Activated CD4-positive, alpha-beta T cell treated with anti-CD3 and anti-CD28 coated beads for 24 hours (primary cell): ENCODE results near the gene OPCML.

Source experiments
- DNase-seq, 2 donors: peaks; one replicate each; pipeline ENCODE4 v3.0.0-alpha.2; 2020; ENCODE audit warnings: low read depth in 2 of 2

Gene OPCML

DNA sequence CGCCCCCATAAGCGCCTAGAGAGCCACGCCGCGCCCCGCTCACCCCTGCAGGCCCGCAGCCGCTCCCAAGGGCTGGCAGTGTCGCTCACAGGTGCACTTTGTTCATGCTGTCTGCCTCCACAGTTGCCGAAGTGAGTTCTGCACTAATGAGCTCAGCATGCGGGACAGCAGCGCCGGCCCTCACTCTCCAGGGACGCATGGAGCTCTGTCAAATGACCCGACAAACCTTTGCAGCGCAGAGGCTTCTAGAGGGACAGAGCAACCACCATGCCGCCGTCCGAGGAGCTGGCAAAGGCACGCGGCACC, 170.7 kb downstream of the OPCML start:
- no peak for DNase-seq

DNA sequence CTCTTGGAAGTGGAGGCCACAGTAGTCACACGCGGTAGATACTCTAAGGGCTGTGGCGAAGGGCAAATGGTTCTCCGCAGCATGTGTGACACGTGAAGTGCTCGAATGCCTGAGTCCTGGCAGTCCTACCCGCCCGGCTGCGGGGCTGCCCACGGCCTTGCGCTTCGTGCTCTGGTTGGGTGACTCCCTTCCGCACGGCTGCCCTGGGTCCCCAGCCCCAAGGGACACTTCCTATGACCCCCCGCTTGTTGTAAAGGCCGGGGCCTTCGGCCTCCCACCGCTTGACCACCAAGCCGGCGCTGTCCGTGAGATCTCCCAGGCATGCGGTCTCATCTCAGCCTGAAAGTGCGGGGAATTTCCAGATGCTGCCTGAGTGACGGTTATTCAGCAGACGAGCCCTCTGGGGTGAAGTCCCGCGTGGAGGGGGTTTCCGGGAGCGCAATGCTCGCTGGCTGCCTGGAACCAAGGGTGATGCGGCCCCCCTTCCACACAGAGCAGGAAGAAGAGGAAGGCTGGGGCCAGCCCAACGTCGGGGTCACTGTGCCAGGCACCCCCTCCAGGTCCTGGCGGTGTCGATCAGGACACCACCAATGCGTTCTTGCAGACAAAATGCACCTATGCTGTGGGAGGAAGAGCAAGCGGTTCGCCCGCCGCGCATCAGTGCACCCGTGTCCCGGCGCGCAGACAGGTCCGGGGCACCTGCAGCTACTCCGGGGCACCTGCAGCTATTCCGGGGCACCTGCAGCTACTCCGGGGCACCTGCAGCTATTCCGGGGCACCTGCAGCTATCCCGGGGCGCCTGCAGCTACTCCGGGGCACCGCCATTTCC, 171.2 kb downstream of the OPCML start:
- no peak for DNase-seq

DNA sequence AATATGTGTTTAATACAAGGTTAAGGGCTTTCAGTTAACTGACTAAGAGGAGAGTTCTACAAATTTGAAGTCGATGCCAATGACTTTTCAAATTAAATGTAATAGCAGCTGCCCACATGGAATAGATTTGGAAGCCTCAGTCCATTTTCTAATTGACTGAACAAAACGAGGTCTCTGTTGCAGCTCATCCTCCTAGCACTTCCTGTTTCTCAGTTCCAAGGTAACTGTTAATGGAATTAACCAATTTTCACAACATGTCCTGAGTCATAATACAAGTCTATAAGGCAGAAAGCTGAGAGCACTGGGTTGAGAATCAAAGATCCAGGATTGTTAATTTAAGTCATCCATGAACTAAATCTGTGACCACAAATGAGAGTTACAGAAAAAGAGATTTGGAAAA, 177.2 kb downstream of the OPCML start:
- DNase-seq, result no peak

DNA sequence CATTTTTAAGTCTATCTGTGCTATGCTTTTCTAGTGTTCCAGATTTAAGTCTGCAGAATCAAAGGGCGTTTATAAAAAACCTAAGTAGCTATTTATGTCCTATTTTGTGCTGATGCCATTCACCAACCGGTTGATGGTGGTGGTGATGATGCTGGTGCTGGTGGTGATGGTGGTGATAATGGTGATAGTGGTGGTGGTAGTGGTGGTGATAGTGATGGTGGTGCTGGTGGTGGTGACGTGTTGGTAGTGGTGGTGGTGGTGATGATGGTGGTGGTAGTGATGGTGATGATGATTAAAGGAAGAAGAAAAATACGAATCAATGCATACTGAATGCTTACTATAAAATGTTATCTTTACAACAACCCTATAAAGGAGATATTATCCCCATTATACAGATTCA, 178.2 kb downstream of the OPCML start:
- no peak for DNase-seq

DNA sequence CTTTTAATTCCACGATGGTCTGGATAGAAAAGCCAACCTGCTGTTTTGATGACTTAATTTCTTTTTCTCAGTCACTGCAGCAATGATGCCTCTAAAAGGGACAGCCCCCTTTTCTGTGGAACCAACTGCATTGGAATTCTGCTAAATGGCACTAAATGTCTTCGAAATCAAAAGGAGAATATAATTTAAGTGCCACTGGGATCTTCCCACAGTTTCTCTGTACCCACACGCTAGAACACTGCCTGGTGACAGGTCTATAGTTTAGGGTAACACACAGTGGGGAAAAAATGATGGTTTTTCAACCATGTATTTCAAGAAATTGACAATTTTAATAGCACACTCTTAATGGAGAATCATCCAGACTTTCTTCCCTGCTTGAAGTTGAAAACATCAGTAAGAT, 182.3 kb downstream of the OPCML start:
- DNase-seq, result no peak

GRCh38 chr11:133347988-133348387, 184.3 kb downstream of the OPCML start:
- no peak for DNase-seq

GRCh38 chr11:133346137-133346536, 186.2 kb downstream of the OPCML start:
- no peak for DNase-seq

GRCh38 chr11:133343951-133344350, 188.3 kb downstream of the OPCML start:
- no peak for DNase-seq

- no peak for DNase-seq
These were observed 192.7 kb downstream of the OPCML start for GRCh38 chr11:133339495-133340140.

GRCh38 chr11:133338588-133338987, 193.7 kb downstream of the OPCML start:
- no peak for DNase-seq

GRCh38 chr11:133337951-133338418, 194.3 kb downstream of the OPCML start:
- no peak for DNase-seq

GRCh38 chr11:133337193-133337592, 195.1 kb downstream of the OPCML start:
- DNase-seq, result no peak

- no peak for DNase-seq
These were observed 201.3 kb downstream of the OPCML start for GRCh38 chr11:133331031-133331430.

GRCh38 chr11:133326849-133327248, 205.5 kb downstream of the OPCML start:
- no peak for DNase-seq

DNA sequence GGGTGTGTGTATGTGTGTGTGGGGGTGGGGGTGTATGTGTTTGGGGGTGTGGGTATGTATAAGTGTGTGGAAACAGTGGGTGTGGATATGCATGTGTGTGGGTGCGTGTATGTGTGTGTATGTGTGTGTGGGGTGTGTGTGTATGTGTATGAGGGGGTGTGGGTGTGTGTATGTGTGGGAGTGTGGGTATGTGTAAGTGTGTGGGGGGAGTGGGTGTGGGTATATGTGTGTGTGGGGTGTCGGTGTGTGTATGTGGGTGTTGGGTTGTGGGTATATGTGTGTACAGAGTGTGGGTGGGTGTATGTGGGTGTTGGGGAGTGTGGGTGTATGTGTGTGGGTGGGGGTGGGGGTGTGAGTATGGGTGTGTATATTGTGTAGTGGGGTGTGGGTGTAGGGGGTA, 206.0 kb downstream of the OPCML start:
- DNase-seq, result no peak

- DNase-seq, result no peak
These were observed 206.6 kb downstream of the OPCML start for GRCh38 chr11:133325711-133326110.

DNA sequence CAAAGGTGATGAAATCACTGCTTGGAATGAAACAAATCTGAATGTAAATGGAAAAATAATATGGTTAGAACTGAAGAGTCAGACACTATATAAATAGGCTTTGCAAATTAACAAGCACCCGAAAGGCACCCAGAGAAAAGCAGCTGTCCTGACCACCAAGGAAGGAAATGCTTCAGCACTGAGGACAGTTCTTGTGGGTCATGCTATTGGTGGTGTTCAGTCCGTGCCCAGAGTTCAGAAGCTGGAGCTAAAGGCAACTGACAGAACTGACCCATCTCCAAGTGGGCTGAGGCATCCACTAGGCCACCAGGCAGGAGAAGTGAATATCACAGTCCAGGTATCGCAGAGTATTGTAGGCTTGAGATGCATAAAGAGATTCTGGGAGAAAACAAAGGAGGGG, 208.9 kb downstream of the OPCML start:
- DNase-seq, result no peak

GRCh38 chr11:133318221-133318620, 214.1 kb downstream of the OPCML start:
- no peak for DNase-seq

DNA sequence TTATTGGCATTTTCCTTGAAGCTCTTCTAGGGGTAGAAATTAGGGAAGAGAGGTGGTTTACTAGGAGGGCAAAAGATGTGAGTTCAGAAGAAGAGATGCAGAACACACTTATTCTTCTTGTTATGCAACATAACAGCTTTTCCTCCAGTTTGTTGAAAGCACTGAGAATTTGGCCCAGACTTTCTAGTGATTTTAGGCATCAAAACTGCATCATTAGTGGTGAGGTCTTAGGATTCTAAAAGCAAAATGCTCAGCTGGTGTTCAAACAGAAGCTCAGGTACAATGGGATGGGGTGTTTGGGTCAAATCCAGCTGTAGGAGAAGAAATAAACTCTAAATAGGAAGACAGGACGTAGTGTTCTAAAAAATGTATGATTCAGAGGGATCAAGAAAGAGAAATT, 221.1 kb downstream of the OPCML start:
- DNase-seq, result no peak

DNA sequence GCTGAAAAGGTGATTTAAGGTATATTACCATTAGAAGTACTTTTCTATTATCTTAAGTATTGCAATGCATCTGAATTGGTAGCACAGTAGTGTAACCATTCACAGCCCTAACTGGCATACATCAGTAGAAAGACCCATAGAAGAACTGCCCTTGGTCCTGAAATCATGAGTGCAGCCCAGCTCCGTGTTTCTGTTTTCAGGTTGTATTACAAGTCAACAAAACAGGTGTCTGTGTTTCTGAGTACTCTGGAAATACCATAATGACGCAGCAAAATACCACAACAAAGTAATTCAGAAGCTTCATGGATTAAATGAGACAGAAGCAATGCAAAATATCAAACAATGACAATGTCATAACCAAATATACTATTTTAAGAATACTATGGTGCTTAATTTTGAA, 226.3 kb downstream of the OPCML start:
- DNase-seq, result no peak

DNA sequence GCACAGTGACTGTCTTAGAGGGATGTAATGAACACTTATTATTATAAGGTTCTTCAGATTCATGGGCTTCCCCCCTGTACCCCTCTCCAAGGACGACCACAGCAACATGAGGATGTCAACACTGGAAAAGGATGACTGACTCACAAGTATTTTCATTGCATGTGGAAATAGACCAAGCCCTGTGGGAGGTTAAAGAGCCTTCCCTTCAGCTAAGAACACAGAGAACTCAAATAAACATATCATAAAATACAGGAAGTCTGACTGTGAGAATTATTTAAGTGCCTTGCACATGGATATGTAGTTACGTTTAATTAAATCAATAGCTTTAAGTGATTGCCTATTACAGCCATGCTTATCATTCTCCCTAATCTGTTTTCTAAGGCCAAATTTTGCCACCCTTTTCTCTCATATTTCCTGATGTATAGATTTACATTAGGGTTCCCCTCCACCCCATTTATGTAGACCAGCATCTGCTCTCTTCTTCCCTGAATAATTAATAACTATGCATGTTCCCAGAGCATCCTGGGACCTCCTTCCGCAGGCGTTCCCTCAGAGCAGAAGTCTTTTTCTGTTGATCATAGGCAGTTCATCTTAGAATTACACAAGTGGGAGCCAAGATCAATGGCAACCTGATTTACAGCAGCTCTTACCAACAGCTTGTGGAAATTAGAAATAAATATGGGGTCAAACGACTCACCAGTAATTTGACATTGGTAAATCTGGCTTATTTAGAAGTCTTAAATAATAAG, 226.9 kb downstream of the OPCML start:
- DNase-seq, result no peak

DNA sequence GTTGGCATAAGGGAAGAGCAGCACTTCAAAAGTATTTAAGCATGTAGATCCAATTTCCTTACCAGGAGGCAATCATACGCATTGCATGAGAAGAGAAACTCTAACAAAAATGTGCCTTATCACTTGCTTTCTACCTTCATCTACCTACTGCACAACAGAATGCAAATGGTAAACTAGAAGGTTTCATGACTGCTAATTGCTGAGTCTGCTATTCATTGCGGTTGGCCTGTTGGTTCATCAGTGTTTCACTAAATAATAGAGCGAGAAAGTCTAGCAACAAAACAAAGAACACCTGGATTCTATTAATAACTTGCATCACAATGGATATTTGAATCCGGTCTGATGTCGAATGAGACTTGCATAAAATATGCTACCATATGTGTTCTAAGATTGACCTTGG, 229.0 kb downstream of the OPCML start:
- DNase-seq, result no peak

DNA sequence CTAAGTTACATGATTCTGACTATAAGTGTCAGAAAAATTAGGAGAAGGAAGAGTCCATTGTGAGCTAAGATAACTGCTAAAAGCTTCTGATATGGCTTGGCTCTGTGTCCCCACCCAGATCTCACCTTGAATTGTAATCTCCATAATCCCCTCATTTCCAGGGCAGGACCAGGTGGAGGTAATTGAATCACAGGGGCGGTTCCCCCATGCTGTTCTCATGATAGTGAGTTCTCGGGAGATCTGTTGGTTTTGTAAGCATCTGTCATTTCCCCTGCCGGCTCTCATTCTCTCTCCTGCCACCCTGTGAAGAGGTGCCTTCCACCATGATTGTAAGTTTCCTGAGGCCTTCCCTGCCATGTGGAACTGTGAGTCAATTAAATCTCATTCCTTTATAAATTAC, 230.2 kb downstream of the OPCML start:
- no peak for DNase-seq
